GM12801 (cell line): ENCODE results near the gene TARS2.

Experiments
- TF ChIP-seq, protein P1 (sequence below): IDR thresholded peaks from one replicate; pipeline ENCODE4 v1.5.1; 2011; ENCODE audit warnings: control low read depth; ENCODE audit not compliant: insufficient read length; ENCODE audit errors: extremely low read depth

The TARS2 gene

DNA sequence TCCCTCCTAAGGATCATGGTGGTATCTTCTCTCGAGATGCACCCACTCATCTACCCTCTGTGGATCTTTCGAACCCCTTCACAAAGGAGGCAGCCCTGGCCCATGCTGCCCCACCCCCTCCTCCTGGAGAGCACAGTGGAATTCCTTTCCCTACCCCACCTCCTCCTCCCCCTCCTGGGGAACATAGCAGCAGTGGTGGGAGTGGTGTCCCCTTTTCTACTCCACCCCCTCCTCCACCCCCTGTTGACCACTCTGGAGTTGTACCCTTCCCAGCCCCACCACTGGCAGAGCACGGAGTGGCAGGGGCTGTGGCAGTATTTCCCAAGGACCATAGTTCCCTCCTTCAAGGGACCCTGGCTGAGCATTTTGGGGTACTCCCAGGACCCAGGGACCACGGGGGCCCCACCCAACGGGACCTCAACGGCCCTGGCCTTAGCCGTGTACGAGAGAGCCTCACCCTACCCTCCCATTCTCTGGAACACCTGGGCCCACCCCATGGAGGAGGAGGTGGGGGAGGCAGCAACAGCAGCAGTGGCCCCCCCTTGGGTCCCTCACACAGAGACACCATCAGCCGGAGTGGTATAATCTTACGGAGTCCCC, 14.5 kb upstream of the TARS2 start:
- TF ChIP-seq, protein P1, sequence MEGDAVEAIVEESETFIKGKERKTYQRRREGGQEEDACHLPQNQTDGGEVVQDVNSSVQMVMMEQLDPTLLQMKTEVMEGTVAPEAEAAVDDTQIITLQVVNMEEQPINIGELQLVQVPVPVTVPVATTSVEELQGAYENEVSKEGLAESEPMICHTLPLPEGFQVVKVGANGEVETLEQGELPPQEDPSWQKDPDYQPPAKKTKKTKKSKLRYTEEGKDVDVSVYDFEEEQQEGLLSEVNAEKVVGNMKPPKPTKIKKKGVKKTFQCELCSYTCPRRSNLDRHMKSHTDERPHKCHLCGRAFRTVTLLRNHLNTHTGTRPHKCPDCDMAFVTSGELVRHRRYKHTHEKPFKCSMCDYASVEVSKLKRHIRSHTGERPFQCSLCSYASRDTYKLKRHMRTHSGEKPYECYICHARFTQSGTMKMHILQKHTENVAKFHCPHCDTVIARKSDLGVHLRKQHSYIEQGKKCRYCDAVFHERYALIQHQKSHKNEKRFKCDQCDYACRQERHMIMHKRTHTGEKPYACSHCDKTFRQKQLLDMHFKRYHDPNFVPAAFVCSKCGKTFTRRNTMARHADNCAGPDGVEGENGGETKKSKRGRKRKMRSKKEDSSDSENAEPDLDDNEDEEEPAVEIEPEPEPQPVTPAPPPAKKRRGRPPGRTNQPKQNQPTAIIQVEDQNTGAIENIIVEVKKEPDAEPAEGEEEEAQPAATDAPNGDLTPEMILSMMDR, result no peak

DNA sequence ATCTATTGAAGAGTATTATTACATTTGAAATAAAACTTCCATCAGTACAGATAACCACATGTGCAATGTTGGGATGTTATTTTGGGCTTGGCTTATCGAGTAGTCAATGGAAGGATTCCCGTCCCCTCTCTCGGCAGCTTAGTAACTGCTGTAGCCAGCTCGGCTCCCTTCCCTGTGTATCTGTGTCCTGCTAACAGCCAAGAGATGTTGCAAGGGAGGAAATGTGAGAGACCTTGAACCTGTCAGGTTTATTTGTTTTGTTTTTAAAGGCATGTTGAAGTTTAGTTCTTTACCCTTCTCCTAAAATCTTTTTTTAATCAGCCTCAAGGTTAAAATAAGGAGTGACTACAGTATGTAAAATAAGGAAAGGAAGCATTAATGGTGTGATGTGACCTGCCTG, 13.6 kb upstream of the TARS2 start:
- TF ChIP-seq, protein P1, result no peak

- TF ChIP-seq, protein P1, result no peak
Measured at GRCh38 chr1:150474869-150475268, 12.3 kb upstream of the TARS2 start.

- TF ChIP-seq, protein P1, result no peak
Measured at GRCh38 chr1:150476754-150477153, 10.5 kb upstream of the TARS2 start.

DNA sequence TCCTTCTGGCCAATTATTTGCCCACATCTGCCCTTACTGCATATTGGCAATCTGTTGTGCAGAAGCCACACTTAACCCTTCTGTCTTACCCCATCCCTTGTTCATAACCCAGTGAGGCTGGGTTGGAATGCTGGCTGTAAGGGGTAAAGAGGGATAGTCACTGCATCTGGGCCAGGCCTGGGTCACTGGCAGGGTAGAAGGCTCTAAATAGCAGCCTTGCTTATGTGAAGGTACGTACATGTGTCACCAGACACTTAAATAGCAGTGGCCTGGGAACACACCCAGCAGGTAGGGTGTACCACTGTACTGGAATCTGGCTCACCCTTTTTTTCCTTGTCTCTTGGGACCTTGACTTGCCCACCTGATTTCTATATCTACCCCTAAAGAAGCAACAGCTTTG, 9.9 kb upstream of the TARS2 start:
- TF ChIP-seq, protein P1, result no peak

DNA sequence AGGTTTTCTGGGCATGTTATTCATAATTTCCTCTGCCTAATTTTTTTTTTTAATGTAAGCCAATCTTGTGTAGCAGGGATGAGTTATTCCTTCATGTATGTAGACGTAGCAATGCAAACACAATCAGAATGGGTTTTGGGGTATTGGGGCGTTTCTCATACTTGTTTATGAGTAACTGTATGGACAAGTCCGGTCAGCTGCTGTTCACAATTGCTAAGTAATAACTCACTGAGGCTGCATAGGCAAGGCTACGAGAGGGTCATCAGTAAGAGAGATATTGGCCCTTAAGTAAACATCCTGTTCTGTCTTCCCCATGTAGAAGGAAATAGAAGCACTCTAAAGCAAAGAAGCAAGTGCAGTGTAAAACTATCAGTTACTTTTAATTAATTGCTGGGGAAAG, 9.5 kb upstream of the TARS2 start:
- TF ChIP-seq, protein P1, result no peak

GRCh38 chr1:150479370-150479769, 7.8 kb upstream of the TARS2 start:
- TF ChIP-seq, protein P1, result no peak
